GM21423 (cell line): ENCODE measurements around the gene RRP15.

Source experiments
- ATAC-seq: cut with Tn5 transposase; IDR thresholded peaks from one replicate; pipeline ENCODE4 v1.9.1; 2021; ENCODE audit warnings: mild to moderate bottlenecking, moderate library complexity; ENCODE audit not compliant: unreplicated experiment

The RRP15 gene

DNA sequence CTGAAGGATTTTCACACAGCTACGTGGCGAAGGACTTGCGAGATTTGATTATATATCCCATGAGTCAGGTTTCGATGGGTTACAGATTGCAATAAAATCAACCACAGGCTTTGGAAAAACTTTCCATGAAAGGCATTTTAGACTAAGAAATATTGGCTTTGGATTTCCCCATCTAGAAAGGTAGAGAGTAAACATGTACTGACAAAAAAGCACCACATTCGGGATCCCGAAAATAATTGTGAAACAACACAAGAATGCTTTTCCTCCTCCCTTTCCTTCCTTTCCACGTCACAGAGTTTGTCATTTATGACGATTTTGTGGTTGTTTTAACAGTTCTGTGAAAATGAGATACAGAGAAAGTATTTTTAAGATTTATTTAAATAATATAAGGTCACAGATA lies 98.6 kb downstream of the RRP15 start:
- no peak for ATAC-seq

DNA sequence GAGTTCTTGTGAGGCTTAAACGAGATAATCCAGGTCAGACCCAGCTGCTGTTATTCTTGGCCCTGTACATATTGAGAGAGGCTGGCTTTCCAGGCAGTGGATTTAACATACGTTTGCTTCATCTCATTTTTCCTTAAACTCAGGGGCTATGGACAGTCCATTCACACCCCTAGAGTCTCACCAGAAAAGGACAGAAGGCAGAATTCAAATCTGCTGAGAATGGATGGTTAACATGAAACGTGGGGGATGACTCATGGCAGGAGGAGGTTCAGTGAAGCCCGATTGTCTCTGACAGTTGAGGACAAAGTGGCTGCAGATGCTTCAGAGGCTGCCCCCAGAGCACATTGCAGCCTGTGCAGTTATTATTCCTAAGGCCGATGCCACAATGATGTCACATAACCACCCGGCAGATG lies 99.5 kb downstream of the RRP15 start:
- ATAC-seq: no peak
